Esophagus muscularis mucosa (tissue), 4 donors: ENCODE data around the gene SRPK3. TPM values are rescaled to one million over a fixed set of nuclear protein-coding genes. Genes with fewer than 3 reads are reported as not detected.
A peak's percentile ranks its signal among the peaks of the same experiment; 100 is the strongest.

Experiments
- DNase-seq: peaks from one replicate; pipeline ENCODE4 v3.0.0-alpha.2; 2017; ENCODE audit errors: extremely low spot score
- H3K27ac ChIP-seq, 4 donors: fragments of 200-600 bp; sonication (generic); replicated peaks in 1 of 4; 1 replicate in 3 of 4; 2 replicates in 1 of 4; pipeline ENCODE4 v1.5.1; 2016 to 2019; ENCODE audit warnings: mild to moderate bottlenecking in 1 of 4
- H3K27me3 ChIP-seq, 4 donors: fragments of 200-600 bp; sonication (generic); one replicate each; pipeline versions ENCODE4 v1.5.1 to v1.6.0; 2016 to 2019
- H3K36me3 ChIP-seq, 4 donors: fragments of 200-600 bp; sonication (generic); one replicate each; pipeline ENCODE4 v1.5.1; 2016 to 2019
- H3K4me1 ChIP-seq, 4 donors: fragments of 200-600 bp; sonication (generic); one replicate each; pipeline ENCODE4 v1.5.1; 2016 to 2019
- H3K4me3 ChIP-seq, 4 donors: fragments of 200-600 bp; sonication (generic); 1 replicate in 2 of 4; 2 replicates in 2 of 4; pipeline ENCODE4 v1.5.1; 2016 to 2019; ENCODE audit warnings: mild to moderate bottlenecking in 4 of 4, moderate library complexity in 1 of 4
- H3K9me3 ChIP-seq, 4 donors: fragments of 200-600 bp; sonication (generic); 1 replicate in 3 of 4; 2 replicates in 1 of 4; pipeline ENCODE4 v1.5.1; 2016 to 2019
- EP300 ChIP-seq: sonication (generic); formaldehyde crosslinking; IDR thresholded peaks from one replicate; pipeline ENCODE4 v1.6.1; 2017; ENCODE audit warnings: antibody characterized with exemption
- POLR2A ChIP-seq: fragments of 450-650 bp; IDR thresholded peaks from one replicate; pipeline ENCODE4 v1.6.1; 2017; ENCODE audit warnings: antibody characterized with exemption, moderate library complexity, mild to moderate bottlenecking, low read depth
- POLR2AphosphoS5 ChIP-seq, 2 donors: sonication (generic); formaldehyde crosslinking; IDR thresholded peaks; one replicate each; pipeline ENCODE4 v1.6.1; 2017; ENCODE audit warnings: antibody characterized with exemption in 2 of 2
- WGBS: methylation state at CpG from one replicate; pipeline ENCODE4 v1.1.5; 2018; 5-methylcytosine and 5-hydroxymethylcytosine counted together
- intact Hi-C: fragments of 100-400 bp; cut with DNase I; formaldehyde crosslinking; loops from one replicate; pipeline ENCODE4 v1.15.1; 2023
- total RNA-seq, 4 donors: library from RNA; depleted of rRNA; stranded (reverse); fragments of >200 nt; gene quantifications; one replicate each; pipeline versions ENCODE4 v1.1.0 to v1.2.1, GENCODE V29; 2016
- TF ChIP-seq, protein P1 (sequence below), 3 experiments: fragments of 200-600 bp in 2 of 3; fragments of 450-650 bp in 1 of 3; sonication (generic) in 2 of 3; IDR thresholded peaks; one replicate each; pipeline ENCODE4 v1.5.1; 2017 to 2019; ENCODE audit warnings: antibody characterized with exemption in 3 of 3, mild to moderate bottlenecking in 2 of 3, moderate library complexity in 1 of 3

SRPK3 gene
- total RNA-seq, 4 donors from 2014 or later = 0.52 to 2.2 (median 1.1) TPM

DNA sequence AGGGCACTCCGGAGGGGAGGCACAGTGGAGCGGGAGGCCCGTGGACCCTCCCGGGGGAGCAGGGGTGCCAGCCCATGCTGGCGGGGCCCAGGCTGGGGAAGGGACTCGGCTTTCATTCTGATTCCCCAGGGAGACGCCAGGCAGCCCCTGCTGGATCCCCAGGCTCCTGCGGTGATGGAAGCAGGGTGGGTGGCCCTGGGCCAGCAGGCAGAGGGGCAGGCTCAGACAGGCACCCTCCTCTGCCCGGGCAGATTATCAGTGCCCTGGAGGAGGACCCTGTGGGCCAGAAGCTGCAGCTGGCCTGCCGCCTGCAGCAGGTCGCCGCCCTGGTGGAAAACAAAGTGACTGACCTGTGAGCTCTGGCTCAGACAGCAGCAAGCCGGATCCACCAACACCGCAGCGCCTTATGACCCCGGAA lies 2.1 kb upstream of the SRPK3 start:
- intact Hi-C loops = no loop called here
- no peak for DNase-seq
- TF ChIP-seq EP300 (no peak), POLR2A (no peak), POLR2AphosphoS5 (IDR thresholded peaks at IDR 0.05) (no peak)
- TF ChIP-seq, protein P1, sequence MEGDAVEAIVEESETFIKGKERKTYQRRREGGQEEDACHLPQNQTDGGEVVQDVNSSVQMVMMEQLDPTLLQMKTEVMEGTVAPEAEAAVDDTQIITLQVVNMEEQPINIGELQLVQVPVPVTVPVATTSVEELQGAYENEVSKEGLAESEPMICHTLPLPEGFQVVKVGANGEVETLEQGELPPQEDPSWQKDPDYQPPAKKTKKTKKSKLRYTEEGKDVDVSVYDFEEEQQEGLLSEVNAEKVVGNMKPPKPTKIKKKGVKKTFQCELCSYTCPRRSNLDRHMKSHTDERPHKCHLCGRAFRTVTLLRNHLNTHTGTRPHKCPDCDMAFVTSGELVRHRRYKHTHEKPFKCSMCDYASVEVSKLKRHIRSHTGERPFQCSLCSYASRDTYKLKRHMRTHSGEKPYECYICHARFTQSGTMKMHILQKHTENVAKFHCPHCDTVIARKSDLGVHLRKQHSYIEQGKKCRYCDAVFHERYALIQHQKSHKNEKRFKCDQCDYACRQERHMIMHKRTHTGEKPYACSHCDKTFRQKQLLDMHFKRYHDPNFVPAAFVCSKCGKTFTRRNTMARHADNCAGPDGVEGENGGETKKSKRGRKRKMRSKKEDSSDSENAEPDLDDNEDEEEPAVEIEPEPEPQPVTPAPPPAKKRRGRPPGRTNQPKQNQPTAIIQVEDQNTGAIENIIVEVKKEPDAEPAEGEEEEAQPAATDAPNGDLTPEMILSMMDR (IDR thresholded peaks at IDR 0.05) = no peak
- Histone ChIP-seq H3K4me3 (no peak overlapping the region), H3K27ac (no peak overlapping the region), H3K4me1 (peaks cover 4 to 30% (median 19%) of the 10 kb centered on the region in 4 donors), H3K27me3 (no peaks in the 10 kb centered on the region), H3K36me3 (peaks cover 0 to 39% (median 18%) of the 10 kb centered on the region in 4 donors), H3K9me3 (no peaks in the 10 kb centered on the region)
- WGBS = 84% methylated on average over 12 of the region's 16 CpGs

DNA sequence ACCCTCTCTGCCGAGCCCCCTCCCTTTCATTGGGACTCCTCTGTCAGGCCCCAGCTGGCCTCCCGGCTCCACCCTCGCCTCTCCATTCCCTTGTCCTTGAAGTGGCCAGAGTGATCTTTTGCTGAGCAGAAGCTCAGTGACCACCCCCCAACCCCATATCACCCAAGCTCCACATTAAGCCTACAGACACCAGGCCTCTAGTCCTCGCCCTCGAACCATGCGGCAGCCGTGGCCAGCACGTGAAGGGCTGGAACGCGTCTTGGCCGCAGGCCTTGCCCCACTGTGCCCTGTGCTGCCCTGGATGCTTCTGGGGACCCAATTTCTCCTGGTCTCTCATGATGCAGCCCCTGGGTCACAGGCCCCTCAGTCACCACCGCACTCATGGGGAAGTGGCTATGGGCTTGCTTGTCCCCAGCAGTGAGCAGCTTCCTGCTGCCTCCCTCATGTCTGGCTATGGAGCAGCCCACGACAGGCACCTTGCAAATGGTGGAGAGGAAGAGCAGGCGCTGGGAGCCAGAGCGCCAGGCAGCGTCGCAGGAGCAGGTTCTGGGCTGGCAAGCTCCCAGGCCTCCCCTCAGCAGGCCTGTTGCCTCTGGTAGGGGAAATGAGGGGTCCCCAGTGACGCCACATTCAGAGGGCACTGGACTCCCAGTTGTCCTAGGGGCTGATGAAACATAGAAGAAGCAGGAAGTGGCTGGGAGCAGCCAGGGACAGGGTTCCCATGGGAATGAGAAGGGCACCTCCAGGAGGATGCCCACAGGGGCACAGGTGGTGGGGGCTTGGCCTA lies 757 bp upstream of the SRPK3 start:
- H3K4me3 ChIP-seq = peak overlapping the region in 3 of 4 donors; percentile 9 to 28 (median 16)
- H3K27ac ChIP-seq = peak overlapping the region; percentile 57 to 81 (median 74)
- no peaks in the 10 kb centered on the region for H3K27me3 ChIP-seq
- DNase-seq = no peak
- no peaks in the 10 kb centered on the region for H3K9me3 ChIP-seq
- intact Hi-C loops = no loop called here
- TF ChIP-seq, protein P1 (IDR thresholded peaks at IDR 0.05) = no peak
- no peak for TF ChIP-seq EP300
- no peak for TF ChIP-seq POLR2A
- TF ChIP-seq POLR2AphosphoS5 (IDR thresholded peaks at IDR 0.05) = no peak
- H3K36me3 ChIP-seq = peaks cover 0 to 35% (median 16%) of the 10 kb centered on the region in 4 donors
- peaks cover 4 to 30% (median 19%) of the 10 kb centered on the region in 4 donors for H3K4me1 ChIP-seq
- WGBS = 72% methylated on average over 10 of the region's 18 CpGs

DNA sequence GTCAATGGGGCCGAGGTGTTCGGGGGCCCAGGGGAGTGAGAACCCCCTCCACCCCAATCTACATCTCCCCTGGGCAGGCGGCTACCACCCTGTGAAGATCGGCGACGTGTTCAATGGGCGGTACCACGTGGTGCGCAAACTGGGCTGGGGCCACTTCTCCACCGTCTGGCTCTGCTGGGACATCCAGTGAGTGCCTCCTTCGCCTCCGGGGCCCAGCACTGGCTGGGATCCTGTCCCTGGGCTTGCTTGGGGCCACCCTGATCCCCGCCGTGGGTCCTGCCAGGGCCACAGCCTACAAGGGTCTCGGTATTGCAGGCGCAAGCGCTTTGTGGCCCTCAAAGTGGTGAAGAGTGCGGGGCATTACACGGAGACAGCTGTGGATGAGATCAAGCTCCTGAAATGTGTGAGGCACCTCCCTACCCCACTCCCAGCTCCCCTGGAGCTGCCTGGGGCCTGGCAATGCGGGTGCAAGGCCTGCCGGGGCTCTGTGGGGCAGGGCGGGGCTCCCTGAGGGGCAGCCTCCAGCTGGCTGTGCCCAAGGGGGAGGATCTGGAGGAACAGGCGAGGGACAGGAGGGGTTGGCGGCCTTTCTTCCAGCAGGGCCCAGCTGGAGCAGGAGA lies 697 bp downstream of the SRPK3 start:
- peaks cover 4 to 30% (median 19%) of the 10 kb centered on the region in 4 donors for H3K4me1 ChIP-seq
- H3K9me3 ChIP-seq = no peaks in the 10 kb centered on the region
- peaks cover 0 to 41% (median 25%) of the 10 kb centered on the region in 4 donors for H3K36me3 ChIP-seq
- intact Hi-C loops = no loop called here
- TF ChIP-seq, protein P1 (IDR thresholded peaks at IDR 0.05) = no peak
- TF ChIP-seq POLR2A = no peak
- no peak for TF ChIP-seq EP300
- no peak for TF ChIP-seq POLR2AphosphoS5 (IDR thresholded peaks at IDR 0.05)
- no peaks in the 10 kb centered on the region for H3K27me3 ChIP-seq
- DNase-seq = no peak
- WGBS = 82% methylated on average over 5 of the region's 24 CpGs
- peak overlapping the region; percentile 57 to 81 (median 74) for H3K27ac ChIP-seq
- H3K4me3 ChIP-seq = no peak overlapping the region

DNA sequence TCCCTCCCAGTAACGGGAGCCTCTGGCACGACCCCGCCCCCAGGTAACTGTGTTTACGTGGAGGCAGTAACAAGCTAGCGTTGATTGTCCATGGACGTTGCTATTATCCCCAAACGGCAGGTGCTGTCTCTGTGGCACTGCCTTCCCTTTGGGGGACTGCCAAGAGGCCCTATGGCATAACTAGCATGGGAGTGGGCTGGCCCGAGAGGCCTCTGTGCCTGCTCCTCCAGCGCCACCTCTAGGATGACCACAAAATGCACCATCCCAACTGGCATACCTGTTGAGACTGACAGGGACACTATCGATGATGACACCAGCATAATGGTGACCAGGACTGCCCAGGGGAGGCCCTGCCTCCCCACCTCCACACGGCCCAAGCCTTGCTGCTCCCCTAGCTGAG lies 1.5 kb downstream of the SRPK3 start:
- TF ChIP-seq, protein P1 (IDR thresholded peaks at IDR 0.05) = no peak
- TF ChIP-seq POLR2A (no peak), POLR2AphosphoS5 (IDR thresholded peaks at IDR 0.05) (no peak), EP300 (no peak)
- H3K27ac ChIP-seq = no peak overlapping the region
- intact Hi-C loops = no loop called here
- no peaks in the 10 kb centered on the region for H3K27me3 ChIP-seq
- no peak for DNase-seq
- H3K4me3 ChIP-seq = no peak overlapping the region
- peaks cover 0 to 42% (median 31%) of the 10 kb centered on the region in 4 donors for H3K36me3 ChIP-seq
- H3K4me1 ChIP-seq = peaks cover 4 to 30% (median 19%) of the 10 kb centered on the region in 4 donors
- 92% methylated on average over 2 of the region's 11 CpGs for WGBS
- no peaks in the 10 kb centered on the region for H3K9me3 ChIP-seq
